Cerebellar nuclear complex (tissue), 1 donor: Measurements from ENCODE around the gene BAIAP2L1.
"Not testable (repeated sequence)": the region's sequence is repeated elsewhere in the genome, so short reads cannot be mapped to it uniquely, and the experiment has no call there.

Source experiments
- DNase-seq, 2 experiments: peaks; one replicate each; lab custom pipeline; 2025; lab: John Stamatoyannopoulos, UW

Gene BAIAP2L1

DNA sequence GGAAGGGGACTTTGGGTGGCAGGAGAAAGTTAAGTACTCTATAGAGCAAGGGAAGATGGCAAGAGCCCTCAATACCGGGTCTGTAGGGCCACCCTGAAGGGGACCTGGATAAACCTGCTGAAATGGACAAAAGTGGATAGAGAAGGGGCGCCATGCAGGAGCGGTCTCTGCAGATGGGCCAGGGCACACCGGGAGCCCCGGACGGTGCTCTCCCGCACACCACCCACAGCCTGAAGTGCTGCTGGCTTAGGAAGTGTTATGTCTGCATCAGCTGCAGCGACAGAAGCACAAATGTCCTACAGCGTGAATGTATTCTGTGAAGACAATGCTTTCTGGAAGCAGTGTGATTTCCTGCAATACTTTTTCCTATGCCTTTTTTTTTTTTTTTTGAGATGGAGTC lies 81.7 kb downstream of the BAIAP2L1 start:
- no peak for DNase-seq

DNA sequence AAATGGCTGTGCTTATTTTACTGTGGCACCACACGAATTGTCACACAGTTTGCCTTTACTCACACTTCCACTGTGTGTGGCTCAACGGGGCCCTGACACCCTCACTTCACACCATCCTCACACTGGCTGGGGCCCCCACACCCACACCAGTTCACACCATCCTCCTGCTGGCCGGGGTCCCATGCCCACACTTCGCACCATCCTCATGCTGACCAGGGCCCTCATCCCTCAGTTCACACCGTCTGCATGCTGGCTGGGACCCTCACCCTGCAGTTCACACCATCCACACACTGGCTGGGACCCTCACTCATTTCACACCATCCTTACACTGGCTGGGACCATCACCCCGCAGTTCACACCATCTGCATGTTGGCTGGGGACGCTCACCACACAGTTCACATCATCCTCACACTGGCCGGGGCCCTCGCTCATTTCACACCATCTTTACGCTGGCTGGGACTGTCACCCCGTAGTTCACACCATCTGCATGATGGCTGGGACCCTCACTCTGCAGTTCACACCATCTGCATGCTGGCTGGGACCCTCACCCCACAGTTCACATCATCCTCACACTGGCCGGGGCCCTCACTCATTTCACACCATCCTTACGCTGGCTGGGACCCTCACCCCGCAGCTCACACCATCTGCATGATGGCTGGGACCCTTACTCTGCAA lies 83.4 kb downstream of the BAIAP2L1 start:
- no peak for DNase-seq

DNA sequence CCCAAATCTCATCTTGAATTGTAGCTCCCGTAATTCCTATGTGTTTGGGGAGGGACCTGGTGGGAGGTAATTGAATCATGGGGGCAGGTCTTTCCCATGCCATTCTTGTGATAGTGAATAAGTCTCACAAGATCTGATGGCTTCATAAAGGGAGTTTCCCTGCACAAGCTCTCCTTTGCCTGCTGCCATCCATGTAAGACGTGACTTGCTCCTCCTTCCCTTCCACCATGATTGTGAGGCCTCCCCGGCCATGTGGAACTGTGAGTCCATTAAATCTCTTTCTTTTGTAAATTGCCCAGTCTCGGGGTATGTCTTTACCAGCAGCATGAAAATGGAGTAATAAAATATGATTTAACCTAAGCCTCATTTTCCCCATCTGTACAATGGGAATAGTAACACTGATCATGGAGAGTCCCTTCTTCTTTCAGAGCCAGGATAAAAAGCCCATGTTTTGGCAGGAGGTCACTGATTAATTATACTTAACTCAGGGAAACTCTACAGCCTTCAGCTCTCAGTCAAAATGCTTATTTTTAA lies 84.8 kb downstream of the BAIAP2L1 start:
- DNase-seq: not testable (repeated sequence)

DNA sequence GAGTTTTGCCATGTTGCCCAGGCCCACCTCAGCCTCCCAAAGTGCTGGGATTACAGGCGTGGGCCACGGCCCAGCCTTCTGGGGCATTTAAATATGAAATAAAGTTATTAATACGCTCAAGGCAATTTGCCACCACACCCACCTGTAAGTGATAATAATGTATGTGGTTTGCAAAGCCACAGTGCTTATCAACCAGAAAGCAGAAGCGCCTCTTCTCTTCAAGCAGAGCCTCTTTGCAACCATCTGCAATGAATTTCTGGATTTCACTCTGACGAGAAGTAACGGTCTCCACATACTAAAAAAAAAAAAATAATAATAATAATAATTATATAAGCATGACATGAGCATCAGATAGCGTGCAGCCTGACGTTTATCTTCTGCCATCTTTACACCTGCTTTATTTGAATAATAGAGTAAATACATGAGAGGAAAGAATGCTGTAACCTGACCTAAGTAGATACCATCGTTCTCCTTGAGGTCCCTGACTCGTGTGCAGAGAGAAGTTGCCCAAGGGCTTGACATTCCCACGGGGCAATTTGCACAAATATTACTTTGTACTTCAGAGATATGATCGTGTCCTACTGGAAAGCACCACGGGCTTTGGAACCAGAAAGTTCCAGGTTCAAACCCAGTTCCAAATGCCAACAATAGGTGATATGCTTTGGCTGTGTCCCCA lies 85.4 kb downstream of the BAIAP2L1 start:
- DNase-seq: no peak

DNA sequence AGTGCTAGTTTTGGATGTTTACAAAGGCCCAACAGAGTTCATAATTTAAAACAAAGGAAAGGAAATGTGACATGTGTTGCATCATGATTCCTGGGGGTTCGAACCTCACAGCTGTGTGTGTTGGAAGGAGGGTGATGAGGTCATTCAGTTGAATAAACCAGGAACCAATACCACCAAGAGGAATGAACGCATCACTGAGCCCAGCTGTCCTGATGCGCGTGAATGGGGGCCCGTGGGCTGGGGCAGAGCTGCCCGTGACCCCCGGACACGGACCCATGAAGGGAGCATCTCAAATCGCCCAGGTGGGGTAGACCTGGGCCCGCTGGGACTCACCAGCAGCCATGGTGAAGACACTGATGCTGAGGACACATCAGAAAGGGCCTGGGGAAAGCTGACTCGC lies 86.4 kb downstream of the BAIAP2L1 start:
- DNase-seq: no peak

DNA sequence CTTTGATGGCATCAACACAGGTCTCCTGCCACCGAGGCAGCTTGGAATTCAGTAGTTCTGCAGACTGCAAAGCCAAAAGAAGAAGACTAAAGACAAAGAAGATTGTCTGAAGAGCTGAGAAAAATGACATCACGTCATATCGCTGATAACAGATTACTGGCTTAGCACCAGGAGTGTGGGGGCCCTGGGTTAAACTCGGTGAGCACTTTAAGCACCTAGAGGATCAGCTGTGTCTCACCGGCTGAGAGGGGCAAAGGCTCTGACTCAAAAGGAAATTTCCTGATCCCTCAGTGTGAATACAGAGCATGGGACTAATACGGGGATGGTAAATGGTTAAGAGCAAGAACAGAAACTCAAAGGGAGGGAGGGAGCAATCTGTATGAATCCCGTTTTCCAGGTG lies 88.7 kb downstream of the BAIAP2L1 start:
- no peak for DNase-seq

DNA sequence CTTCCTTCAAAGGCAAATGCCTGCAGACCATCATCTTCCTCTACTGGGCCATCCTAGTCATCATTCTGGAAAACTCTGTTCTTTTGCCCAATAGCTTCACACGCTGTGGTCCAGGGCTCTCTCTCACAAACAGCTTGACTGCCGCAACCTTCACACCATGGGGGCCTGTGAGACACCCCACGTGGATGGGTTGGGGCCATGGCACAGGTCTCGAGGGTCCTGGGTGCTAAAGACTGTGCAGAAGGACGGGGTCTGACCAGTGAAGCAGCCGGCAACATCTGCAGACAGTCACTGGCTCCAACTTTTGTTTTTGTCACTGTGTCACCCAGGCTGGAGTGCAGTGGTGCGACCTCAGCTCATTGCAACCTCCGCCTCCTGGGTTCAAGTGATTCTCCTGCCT lies 91.3 kb downstream of the BAIAP2L1 start:
- DNase-seq: no peak

DNA sequence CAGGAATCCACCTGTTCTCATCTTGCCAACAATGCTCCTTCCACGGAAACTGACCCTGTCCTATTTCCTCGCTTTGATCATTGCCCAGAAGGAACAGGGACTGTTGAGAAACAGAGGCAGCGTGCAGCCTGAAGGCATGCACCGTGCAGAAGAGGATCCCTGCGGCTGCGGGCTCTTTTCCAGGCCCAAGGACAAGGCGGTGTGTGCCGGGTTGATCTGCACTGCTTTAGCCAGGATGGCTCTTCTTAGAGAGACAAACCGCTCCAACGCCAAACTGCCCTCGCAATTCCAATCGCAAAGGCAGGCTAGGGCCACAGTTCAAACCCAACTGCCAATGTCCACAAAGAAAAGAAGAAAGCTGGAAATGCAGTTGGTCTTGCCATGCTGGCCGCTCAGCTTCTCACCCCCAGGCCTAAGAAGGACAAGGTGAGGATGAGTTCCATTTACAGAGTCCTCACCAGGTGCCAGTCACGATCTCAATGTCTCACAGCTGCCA lies 92.9 kb downstream of the BAIAP2L1 start:
- DNase-seq: no peak

DNA sequence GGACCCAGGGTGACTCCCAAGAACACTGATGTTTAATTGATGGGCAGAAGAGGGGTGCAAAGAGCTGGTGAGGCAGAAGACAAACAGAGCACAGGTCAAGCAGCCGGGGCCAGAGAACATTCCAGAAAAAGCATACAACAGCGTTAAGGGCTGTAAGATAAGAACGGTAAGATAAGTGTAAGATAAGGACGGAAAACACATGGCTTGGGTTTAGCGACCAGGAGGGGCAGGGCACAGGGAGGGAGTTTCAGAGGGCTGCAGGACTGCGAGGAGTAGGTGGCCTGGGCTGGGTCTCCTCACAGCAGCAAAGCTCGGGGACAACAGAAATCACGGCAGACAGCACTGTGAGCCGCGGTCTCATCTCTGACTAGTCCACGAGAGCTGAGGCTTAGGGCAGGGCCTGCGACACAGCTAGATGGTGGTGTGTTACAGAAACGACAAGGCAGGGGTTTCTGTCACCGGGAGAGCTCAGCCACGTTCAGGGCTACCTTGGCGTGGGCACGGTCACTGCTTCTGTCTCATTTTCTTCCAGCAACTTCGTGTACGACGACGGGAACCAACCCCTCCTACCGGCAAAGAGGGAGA lies 94.8 kb downstream of the BAIAP2L1 start:
- no peak for DNase-seq

DNA sequence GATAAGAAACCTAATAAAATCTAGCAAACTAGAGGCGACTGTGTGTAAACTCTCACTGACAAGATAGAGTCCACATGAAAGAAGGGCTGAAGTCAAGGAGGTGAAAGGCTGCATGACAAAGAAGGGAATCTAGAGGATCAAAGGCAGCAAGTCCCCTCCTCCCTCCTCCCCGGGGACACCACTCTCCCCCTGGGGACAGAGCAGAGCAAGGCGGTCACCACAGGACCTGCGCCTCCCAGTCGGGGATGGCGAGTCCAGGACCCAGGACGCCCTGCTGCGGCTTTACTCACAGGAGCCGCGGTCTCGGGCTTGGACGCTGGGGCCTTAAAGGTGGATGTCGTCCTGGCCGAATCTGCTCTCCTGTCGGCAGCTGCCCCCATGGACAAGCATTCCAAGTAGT lies 97.0 kb downstream of the BAIAP2L1 start:
- no peak for DNase-seq

DNA sequence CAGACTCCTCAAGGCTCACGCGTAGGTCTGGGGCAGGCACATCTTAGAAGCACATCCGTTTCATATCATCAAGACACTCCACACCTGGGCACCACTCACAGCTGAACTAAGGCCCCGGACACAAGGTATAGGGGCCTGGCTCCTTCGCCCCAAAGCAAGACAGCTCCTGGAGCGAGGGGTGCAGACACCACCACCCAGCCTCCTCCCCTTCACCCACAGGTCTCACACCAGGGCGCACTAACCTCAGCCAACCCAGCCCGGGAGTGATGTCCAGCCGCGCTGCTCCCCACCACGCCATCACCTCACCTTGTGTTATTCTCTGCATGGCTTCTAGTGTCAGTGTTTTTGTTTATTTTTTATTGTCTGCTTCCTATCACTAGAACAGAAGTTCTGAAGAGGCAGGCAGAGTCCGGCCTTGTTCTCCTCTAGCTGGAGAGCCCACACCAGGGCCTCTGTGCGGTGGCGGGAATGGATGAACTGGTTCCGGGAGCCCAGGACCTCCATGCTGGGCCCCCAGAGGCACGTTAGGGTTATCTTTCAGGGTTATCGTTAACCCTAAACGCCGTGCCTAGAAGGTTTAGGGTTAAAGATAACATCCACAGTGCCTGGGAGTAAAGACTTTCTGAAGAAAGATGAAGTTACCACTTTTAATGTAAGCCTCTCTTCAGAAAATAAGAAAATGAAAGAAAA lies 97.6 kb downstream of the BAIAP2L1 start:
- DNase-seq: no peak

DNA sequence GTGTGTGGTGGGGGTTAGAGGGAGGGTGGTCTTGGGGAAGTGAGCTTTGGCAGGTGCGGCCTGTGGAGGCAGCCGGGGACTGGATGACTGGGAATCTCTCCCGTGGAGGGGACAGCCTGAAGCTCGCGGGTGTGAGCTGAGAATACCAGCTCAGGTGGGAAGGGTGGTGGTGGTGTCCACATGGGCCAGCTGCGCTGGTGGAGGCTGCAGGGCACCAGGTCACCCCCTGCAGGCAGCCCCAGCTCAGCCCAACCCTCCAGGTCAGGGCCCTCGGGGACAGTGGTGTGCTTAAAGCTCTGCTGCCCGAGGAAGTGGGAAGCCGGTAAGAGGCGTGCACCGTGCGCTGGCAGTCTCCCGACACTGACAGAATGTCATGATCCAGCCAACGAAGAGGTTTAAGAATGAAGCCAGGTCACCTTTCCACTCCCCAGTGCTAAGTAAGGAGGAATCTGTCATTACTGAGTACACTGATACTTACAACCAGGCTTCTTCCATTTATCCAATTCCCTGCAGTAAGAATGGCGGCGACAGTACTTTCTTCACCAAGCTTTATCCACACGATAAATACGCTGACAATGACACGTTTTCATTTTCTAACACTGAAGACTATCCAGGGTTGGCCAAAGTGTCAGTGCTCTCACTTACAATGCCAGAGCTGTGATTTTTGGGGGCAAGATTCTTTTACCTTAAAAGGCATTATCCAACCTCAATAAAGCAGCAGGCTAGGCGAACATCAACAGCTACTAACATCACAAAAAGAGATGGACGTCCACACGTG lies 99.0 kb downstream of the BAIAP2L1 start:
- DNase-seq: no peak

DNA sequence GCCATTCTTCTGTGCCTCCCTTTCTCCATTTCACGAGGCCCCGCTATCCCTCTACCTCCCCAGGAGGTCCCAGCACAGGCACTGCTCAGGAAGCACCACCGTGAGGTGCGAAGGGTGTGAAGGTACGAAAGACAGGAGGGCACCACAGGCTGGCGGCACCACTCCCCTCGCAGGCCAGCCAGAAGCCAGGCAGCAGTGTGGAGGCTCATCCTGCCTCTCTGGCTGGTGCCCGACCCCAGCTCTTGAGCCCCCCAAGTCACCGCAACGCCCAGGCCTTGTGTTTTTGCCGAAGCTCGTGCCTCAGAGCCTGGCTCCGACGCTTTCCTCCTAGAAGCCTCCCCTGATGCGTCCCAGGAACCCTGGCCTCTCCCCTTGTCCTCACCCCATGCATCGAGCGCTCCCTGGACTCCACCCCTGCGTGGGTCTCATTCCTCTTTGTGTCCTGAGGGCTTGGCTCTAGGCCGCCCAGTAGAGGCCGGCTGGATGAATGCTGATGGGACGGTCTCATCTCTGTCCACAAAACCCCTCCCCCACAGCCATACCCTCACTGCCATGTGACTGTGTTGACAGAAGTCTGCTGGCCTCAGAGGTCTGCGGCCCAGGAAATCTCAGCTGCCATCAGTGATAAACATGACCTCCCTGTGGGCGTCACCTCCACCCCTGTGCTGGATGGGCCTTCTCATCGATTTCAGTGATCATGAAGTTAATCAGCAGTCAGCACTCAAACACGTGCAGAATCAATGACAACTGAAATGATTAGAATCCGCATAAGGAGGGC lies 100.1 kb downstream of the BAIAP2L1 start:
- DNase-seq: no peak

DNA sequence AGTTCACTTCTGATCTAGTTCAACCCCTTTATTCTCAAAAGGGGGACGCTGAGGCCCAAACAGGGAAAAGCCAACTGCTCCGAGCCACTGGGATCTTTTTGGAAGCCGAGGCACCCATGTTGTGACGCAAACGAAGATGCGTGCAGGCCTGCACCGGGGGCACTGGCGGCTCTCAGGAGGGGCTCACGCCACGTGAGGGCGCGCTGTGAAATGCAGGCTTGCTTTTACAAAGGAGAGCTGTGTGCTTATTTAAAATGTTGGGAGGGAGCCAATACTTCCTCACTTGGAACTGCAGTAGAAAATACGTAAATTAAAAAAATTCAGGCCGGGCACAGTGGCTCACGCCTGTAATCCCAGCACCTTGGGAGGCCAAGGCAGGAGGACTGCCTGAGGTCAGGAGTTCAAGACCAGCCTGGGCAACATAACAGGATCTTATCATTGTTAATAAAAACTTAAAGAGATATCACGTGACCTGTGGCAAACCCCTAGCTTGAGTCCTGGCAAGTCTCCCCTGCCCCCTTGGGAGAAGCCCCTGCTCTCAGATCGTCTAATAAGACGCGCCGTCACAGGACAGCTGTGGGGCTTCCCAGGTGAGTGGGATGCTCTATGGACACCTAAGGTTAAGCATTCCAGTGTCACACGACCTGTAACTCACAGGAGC lies 103.1 kb downstream of the BAIAP2L1 start:
- no peak for DNase-seq

DNA sequence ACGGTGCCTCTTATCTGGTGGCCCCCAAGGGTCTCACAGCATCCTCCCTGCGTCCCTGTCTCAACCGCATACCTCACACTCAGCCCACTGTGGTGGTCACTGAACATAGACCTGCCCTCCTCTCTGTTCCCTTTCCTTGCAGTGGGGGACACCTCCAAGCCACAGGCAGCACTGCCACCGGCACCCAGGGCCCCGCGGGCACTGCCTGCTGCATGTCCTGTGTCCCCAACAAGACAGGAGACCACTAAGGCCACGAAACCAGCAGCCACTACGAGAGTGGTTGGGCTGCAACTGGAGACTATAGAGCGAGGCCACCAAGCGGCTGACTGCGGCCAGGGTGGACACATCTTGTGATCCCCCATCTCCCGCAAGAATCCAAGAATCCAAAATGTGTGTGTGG lies 104.1 kb downstream of the BAIAP2L1 start:
- no peak for DNase-seq

DNA sequence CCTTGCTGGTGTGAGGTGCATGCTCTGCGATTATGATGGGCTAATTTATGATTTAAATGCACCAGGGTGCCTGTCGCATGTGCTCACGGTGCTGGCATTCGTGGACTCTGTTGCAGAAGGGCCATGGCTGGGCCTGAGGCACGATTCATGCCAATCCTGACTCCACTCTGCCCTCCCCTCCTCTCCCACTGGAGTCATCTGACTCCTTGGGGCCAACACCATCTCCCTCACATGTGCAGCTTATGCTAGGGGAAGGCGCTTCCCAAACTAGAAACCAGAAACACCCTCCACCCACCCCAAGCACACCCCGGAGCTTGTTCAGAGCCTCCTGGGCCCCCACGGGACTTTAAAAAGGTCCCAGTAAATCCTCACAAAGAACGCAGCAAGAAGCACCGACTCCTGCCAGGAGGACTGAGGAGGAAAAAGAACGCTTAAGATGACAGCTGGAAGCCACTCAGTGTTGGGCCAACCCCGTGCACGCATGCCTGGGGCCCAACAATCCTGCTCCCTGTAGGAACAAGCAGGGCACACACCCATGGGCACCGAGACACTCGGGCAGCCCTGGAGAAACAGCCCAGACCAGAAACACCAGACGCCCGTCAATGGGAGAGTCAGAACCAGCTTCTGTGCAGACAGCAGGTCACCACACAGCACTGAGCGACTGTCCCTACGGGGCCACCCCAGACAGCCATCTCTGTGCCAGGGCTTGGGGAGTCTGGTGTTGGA lies 105.3 kb downstream of the BAIAP2L1 start:
- DNase-seq: no peak

DNA sequence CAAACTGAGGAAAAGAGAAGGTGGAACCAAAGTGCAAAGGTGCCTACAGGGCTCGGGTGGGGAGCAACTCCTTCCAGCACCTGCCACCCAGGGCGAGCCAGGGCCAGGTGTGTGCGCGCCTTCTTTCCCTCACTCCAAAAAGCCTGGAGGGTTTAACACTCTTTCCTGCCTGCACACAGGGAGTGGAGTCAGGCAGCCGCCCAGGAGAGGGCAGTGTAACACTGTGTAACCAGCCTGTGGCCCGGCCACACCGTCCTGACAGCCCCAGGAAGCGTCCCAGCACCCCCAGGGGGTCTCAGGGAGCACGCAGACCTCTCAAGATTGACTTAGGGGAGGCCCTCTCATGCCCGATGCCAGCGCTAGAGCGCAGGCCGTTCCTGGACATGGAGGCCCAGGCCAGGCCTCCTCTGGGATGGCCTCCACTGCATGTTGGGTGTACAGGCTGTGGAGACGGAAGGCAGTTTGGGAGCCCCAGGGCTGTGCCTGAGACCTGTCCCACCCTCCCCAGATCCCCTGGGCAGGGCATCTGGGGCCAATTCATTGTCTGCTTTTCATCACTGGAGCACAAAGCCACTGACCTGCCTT lies 106.0 kb downstream of the BAIAP2L1 start:
- DNase-seq: no peak

DNA sequence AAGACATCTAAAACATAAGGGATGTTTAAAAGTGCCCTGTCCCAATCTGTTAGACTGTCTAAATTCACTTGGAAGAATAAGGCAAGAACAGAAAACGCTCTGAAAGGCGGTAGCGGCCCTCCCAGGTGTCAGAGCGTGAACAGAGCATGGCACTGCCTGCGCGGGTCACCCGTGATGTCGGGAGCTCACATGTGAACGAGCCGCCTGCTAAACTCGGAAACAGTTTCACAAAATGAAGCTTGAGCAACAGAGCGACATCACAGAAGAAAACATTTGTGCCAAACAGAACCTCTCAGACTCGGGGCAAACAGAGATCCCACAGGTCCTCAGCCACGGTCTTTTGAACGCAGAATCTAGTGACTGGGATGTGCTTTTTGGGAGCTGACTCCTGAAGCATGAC lies 106.6 kb downstream of the BAIAP2L1 start:
- DNase-seq: no peak

DNA sequence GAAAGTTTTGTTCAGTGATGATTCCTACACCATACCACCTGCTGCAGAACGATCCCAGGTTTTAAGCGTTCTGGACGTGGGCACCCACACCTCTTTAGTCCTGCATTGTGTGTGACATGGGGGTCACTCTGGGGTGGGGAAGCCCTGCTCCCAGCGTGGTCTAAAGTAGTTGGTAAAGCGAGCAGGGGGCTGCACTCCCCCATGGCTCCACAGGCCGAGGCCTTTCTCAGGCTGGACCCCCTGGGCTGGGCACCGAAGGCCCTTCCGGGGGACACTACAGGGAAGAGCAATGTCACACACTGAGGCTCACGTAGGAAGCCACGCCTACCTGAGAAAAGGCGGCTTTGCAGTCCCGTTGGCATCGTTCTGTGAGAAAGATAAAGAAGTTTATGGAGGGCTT lies 107.1 kb downstream of the BAIAP2L1 start:
- no peak for DNase-seq
